WERI-Rb-1 (cell line): ENCODE results near the gene PCP2.
A peak's percentile ranks its signal among the peaks of the same experiment; 100 is the strongest.
"Not testable (repeated sequence)": the region's sequence is repeated elsewhere in the genome, so short reads cannot be mapped to it uniquely, and the experiment has no call there.

Experiments
- DNase-seq: peaks from one replicate; pipeline ENCODE4 v3.0.0-alpha.2; 2020
- H3K27ac ChIP-seq: fragments of 250-450 bp; sonication (Bioruptor Pico); 2 replicates; pipeline ENCODE4 v1.5.1; 2020; ENCODE audit warnings: mild to moderate bottlenecking, moderate library complexity
- H3K27me3 ChIP-seq: fragments of 250-450 bp; sonication (Bioruptor Pico); 2 replicates; pipeline ENCODE4 v1.5.1; 2021; ENCODE audit warnings: mild to moderate bottlenecking, low read depth, moderate library complexity; ENCODE audit not compliant: insufficient read depth, severe bottlenecking
- H3K36me3 ChIP-seq: fragments of 250-450 bp; sonication (Bioruptor Pico); 2 replicates; pipeline ENCODE4 v1.5.1; 2020; ENCODE audit warnings: mild to moderate bottlenecking, moderate library complexity
- H3K4me3 ChIP-seq: 2 replicates; pipeline ENCODE4 v1.5.1; 2011; ENCODE audit warnings: low read depth, mild to moderate bottlenecking, control low read depth, low read length
- H3K9me3 ChIP-seq: fragments of 250-450 bp; sonication (Bioruptor Pico); 2 replicates; pipeline ENCODE4 v1.5.1; 2021; ENCODE audit warnings: mild to moderate bottlenecking, moderate library complexity; ENCODE audit not compliant: severe bottlenecking
- TF ChIP-seq, protein P1 (sequence below): IDR thresholded peaks from 2 replicates; pipeline ENCODE4 v1.5.1; 2011; ENCODE audit warnings: low read depth, mild to moderate bottlenecking, control low read depth, inconsistent platforms, low read length

PCP2 gene

GRCh38 chr19:7646426-7646700 is 12.8 kb upstream of the PCP2 start:
- no peak for DNase-seq
- no peak overlapping the region for H3K4me3 ChIP-seq
- no peak overlapping the region for H3K27ac ChIP-seq
- TF ChIP-seq, protein P1, sequence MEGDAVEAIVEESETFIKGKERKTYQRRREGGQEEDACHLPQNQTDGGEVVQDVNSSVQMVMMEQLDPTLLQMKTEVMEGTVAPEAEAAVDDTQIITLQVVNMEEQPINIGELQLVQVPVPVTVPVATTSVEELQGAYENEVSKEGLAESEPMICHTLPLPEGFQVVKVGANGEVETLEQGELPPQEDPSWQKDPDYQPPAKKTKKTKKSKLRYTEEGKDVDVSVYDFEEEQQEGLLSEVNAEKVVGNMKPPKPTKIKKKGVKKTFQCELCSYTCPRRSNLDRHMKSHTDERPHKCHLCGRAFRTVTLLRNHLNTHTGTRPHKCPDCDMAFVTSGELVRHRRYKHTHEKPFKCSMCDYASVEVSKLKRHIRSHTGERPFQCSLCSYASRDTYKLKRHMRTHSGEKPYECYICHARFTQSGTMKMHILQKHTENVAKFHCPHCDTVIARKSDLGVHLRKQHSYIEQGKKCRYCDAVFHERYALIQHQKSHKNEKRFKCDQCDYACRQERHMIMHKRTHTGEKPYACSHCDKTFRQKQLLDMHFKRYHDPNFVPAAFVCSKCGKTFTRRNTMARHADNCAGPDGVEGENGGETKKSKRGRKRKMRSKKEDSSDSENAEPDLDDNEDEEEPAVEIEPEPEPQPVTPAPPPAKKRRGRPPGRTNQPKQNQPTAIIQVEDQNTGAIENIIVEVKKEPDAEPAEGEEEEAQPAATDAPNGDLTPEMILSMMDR: no peak
- no peaks in the 10 kb centered on the region for H3K27me3 ChIP-seq
- no peaks in the 10 kb centered on the region for H3K9me3 ChIP-seq
- H3K36me3 ChIP-seq: no peaks in the 10 kb centered on the region

DNA sequence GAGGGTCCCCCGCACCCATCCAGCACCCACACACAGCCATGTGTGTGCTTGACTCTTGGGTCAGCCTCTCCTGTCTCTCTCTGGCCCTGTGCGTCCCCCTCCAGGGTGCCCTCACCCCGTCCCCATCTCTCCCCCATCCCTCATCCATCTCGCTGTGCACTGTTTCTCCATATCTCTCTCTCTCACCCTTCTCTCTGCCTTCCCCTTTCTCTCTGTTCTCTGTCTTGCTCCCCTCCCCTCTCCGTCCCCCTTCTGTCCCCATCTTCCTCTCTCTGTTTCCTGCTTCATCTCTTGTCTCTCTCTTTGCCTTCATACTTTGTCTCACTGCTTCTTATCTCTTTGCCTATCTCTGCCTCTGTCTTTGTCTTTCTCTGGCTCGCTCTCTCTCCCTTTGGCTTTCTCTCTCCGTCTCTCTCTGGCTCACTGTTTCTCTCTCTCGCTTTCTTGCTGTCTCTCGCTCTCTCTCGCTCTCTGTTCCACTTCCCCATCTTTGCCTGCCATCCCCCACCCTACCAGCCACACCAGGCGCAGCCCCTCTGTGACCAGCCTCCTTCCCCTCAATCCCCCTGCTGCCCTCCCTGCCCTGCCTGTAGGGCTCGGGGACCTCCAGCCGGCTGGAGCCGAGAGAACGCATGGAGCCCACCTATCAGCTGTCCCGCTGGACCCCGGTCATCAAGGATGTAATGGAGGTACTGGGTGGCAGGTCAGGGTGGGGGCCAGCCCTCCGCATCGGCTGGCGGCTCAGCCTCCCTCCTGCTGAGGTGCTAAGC is 12.3 kb upstream of the PCP2 start:
- H3K36me3 ChIP-seq: no peaks in the 10 kb centered on the region
- peak; percentile 34 for DNase-seq
- TF ChIP-seq, protein P1: no peak
- H3K27ac ChIP-seq: no peak overlapping the region
- H3K27me3 ChIP-seq: no peaks in the 10 kb centered on the region
- H3K9me3 ChIP-seq: no peaks in the 10 kb centered on the region
- H3K4me3 ChIP-seq: no peak overlapping the region

DNA sequence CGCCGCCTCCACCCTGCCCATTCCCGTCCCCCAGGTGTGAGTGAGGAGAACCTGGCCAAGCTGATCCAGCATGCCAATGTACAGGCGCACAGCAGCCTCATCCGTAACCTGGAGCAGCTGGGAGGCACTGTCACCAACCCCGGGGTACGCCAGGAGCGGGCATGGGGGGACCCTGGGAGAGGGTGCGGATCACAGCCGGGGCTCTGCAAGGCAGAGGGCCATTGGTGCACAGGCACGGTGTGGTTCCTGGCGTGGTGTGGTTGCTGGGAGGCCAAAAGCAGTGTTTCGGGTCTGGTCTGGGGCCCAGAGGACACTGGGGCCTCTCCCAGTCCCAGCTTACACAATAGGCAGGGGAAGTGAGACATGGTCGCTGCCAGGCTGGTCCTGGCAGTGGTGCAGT is 11.6 kb upstream of the PCP2 start:
- no peak for DNase-seq
- H3K27me3 ChIP-seq: no peaks in the 10 kb centered on the region
- no peaks in the 10 kb centered on the region for H3K9me3 ChIP-seq
- H3K4me3 ChIP-seq: no peak overlapping the region
- no peaks in the 10 kb centered on the region for H3K36me3 ChIP-seq
- TF ChIP-seq, protein P1: no peak
- no peak overlapping the region for H3K27ac ChIP-seq

- TF ChIP-seq, protein P1: no peak
- no peaks in the 10 kb centered on the region for H3K27me3 ChIP-seq
- H3K27ac ChIP-seq: no peak overlapping the region
Observed at GRCh38 chr19:7644550-7644877, 11.0 kb upstream of the PCP2 start.

GRCh38 chr19:7643629-7644549 is 10.4 kb upstream of the PCP2 start:
- H3K27me3 ChIP-seq, H3K9me3 ChIP-seq, DNase-seq, H3K27ac ChIP-seq, H3K4me3 ChIP-seq, H3K36me3 ChIP-seq: not testable (repeated sequence)

More at GRCh38 chr19:7644550-7644877, 11.0 kb upstream of the PCP2 start:
- no peaks in the 10 kb centered on the region for H3K36me3 ChIP-seq
- DNase-seq: no peak
- no peak overlapping the region for H3K4me3 ChIP-seq
- H3K9me3 ChIP-seq: no peaks in the 10 kb centered on the region

DNA sequence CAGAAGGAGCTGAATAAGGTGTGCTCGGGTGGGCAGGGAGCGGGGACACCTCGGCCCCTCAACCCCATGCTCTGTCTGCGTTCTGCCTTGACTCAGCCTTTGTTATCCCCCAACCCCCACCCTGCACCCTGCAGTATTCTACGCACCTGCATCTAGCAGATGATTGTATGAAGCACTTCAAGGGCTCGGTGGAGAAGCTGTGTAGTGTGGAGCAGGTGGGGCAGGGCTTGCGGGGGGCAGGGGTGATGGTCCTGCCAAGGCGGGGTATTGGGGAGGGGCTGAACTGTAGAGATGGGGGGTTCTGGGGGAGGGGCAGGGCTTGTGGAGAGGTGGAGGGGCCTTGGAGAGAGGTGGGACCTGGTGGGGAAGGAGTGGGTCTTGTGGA is 9.5 kb upstream of the PCP2 start:
- Histone ChIP-seq H3K4me3 (no peak overlapping the region), H3K9me3 (no peaks in the 10 kb centered on the region), H3K36me3 (no peaks in the 10 kb centered on the region), H3K27me3 (no peaks in the 10 kb centered on the region), H3K27ac (no peak overlapping the region)
- DNase-seq: no peak
- TF ChIP-seq, protein P1: no peak
